ENCODE results near the gene KRT73. TPM values are rescaled to one million over a fixed set of nuclear protein-coding genes. Genes with fewer than 3 reads are reported as not detected.

KRT73 gene
- total and polyA plus RNA-seq, 2 of the 8 experiments (the other 6 are each of a cell fraction or from before 2014, with no cell fraction given), result not detected

Other genes starting within 250 kb of the KRT73 start
- not detected in 2 replicates for gene KRT84, start 232.9 kb downstream of the KRT73 start, total RNA-seq (2021; fragmentation: NEBNext Ultra II Directional; extraction: Animal tissue kit (Norgen Biotek cat#: 25700))
- not detected in 2 replicates for gene KRT84, start 232.9 kb downstream of the KRT73 start, polyA plus RNA-seq (2011; rRNA removed)
- gene KRT82, start 212.2 kb downstream of the KRT73 start, total RNA-seq (2021; fragmentation: NEBNext Ultra II Directional; extraction: Animal tissue kit (Norgen Biotek cat#: 25700)), result not detected in 2 replicates
- gene KRT82, start 212.2 kb downstream of the KRT73 start, polyA plus RNA-seq (2011; rRNA removed), result not detected in 2 replicates
- not detected in 2 replicates for gene KRT75, start 184.2 kb downstream of the KRT73 start, total RNA-seq (2021; fragmentation: NEBNext Ultra II Directional; extraction: Animal tissue kit (Norgen Biotek cat#: 25700))
- gene KRT75, start 184.2 kb downstream of the KRT73 start, polyA plus RNA-seq (2011; rRNA removed), result not detected in 2 replicates
- not detected in 2 replicates for gene KRT6B, start 166.4 kb downstream of the KRT73 start, total RNA-seq (2021; fragmentation: NEBNext Ultra II Directional; extraction: Animal tissue kit (Norgen Biotek cat#: 25700))
- not detected in 2 replicates for gene KRT6B, start 166.4 kb downstream of the KRT73 start, polyA plus RNA-seq (2011; rRNA removed)
- gene KRT6C, start 144.8 kb downstream of the KRT73 start, total RNA-seq (2021; fragmentation: NEBNext Ultra II Directional; extraction: Animal tissue kit (Norgen Biotek cat#: 25700)), result not detected in 2 replicates
- not detected in 2 replicates for gene KRT6C, start 144.8 kb downstream of the KRT73 start, polyA plus RNA-seq (2011; rRNA removed)
- gene KRT6A, start 125.3 kb downstream of the KRT73 start, total RNA-seq (2021; fragmentation: NEBNext Ultra II Directional; extraction: Animal tissue kit (Norgen Biotek cat#: 25700)), result not detected in 2 replicates
- gene KRT6A, start 125.3 kb downstream of the KRT73 start, polyA plus RNA-seq (2011; rRNA removed), result 0.08 and 0.11 TPM in 2 replicates
- gene KRT5, start 98.2 kb downstream of the KRT73 start, total RNA-seq (2021; fragmentation: NEBNext Ultra II Directional; extraction: Animal tissue kit (Norgen Biotek cat#: 25700)), result not detected in 2 replicates
- 0.18 and 0.33 TPM in 2 replicates for gene KRT5, start 98.2 kb downstream of the KRT73 start, polyA plus RNA-seq (2011; rRNA removed)
- not detected in 2 replicates for gene KRT71, start 65.4 kb downstream of the KRT73 start, total RNA-seq (2021; fragmentation: NEBNext Ultra II Directional; extraction: Animal tissue kit (Norgen Biotek cat#: 25700))
- gene KRT71, start 65.4 kb downstream of the KRT73 start, polyA plus RNA-seq (2011; rRNA removed), result not detected in 2 replicates
- gene KRT74, start 44.7 kb downstream of the KRT73 start, total RNA-seq (2021; fragmentation: NEBNext Ultra II Directional; extraction: Animal tissue kit (Norgen Biotek cat#: 25700)), result not detected in 2 replicates
- gene KRT74, start 44.7 kb downstream of the KRT73 start, polyA plus RNA-seq (2011; rRNA removed), result not detected in 2 replicates
- gene KRT72, start 17.1 kb downstream of the KRT73 start, total RNA-seq (2021; fragmentation: NEBNext Ultra II Directional; extraction: Animal tissue kit (Norgen Biotek cat#: 25700)), result not detected in 2 replicates
- gene KRT72, start 17.1 kb downstream of the KRT73 start, polyA plus RNA-seq (2011; rRNA removed), result not detected in 2 replicates
- gene KRT2, start 33.7 kb upstream of the KRT73 start, total RNA-seq (2021; fragmentation: NEBNext Ultra II Directional; extraction: Animal tissue kit (Norgen Biotek cat#: 25700)), result not detected in 2 replicates
- gene KRT2, start 33.7 kb upstream of the KRT73 start, polyA plus RNA-seq (2011; rRNA removed), result not detected in 2 replicates
- not detected in 2 replicates for gene KRT1, start 61.8 kb upstream of the KRT73 start, total RNA-seq (2021; fragmentation: NEBNext Ultra II Directional; extraction: Animal tissue kit (Norgen Biotek cat#: 25700))
- gene KRT1, start 61.8 kb upstream of the KRT73 start, polyA plus RNA-seq (2011; rRNA removed), result not detected in 2 replicates
- 0.10 TPM in 1 of 2 replicates, not detected in the other for gene KRT77, start 85.0 kb upstream of the KRT73 start, total RNA-seq (2021; fragmentation: NEBNext Ultra II Directional; extraction: Animal tissue kit (Norgen Biotek cat#: 25700))
- 0.02 TPM in 2 replicates for gene KRT77, start 85.0 kb upstream of the KRT73 start, polyA plus RNA-seq (2011; rRNA removed)
- gene KRT76, start 158.8 kb upstream of the KRT73 start, total RNA-seq (2021; fragmentation: NEBNext Ultra II Directional; extraction: Animal tissue kit (Norgen Biotek cat#: 25700)), result not detected in 2 replicates
- gene KRT76, start 158.8 kb upstream of the KRT73 start, polyA plus RNA-seq (2011; rRNA removed), result not detected in 2 replicates
- not detected in 2 replicates for gene KRT3, start 177.6 kb upstream of the KRT73 start, total RNA-seq (2021; fragmentation: NEBNext Ultra II Directional; extraction: Animal tissue kit (Norgen Biotek cat#: 25700))
- gene KRT3, start 177.6 kb upstream of the KRT73 start, polyA plus RNA-seq (2011; rRNA removed), result not detected in 2 replicates
- not detected in 2 replicates for gene KRT4, start 195.6 kb upstream of the KRT73 start, total RNA-seq (2021; fragmentation: NEBNext Ultra II Directional; extraction: Animal tissue kit (Norgen Biotek cat#: 25700))
- gene KRT4, start 195.6 kb upstream of the KRT73 start, polyA plus RNA-seq (2011; rRNA removed), result 0.06 TPM in 1 of 2 replicates, not detected in the other
- not detected in 2 replicates for gene KRT79, start 215.8 kb upstream of the KRT73 start, total RNA-seq (2021; fragmentation: NEBNext Ultra II Directional; extraction: Animal tissue kit (Norgen Biotek cat#: 25700))
- not detected in 2 replicates for gene KRT79, start 215.8 kb upstream of the KRT73 start, polyA plus RNA-seq (2011; rRNA removed)
- gene KRT78, start 230.4 kb upstream of the KRT73 start, total RNA-seq (2021; fragmentation: NEBNext Ultra II Directional; extraction: Animal tissue kit (Norgen Biotek cat#: 25700)), result not detected in 2 replicates
- not detected in 2 replicates for gene KRT78, start 230.4 kb upstream of the KRT73 start, polyA plus RNA-seq (2011; rRNA removed)

All from H1 (cell line).